Sciatic nerve (tissue), 2 donors: ENCODE measurements around the gene MSLN. TPM values are rescaled to one million over a fixed set of nuclear protein-coding genes. Genes with fewer than 3 reads are reported as not detected.
A peak's percentile ranks its signal among the peaks of the same experiment; 100 is the strongest.
"Not testable (repeated sequence)": the region's sequence is repeated elsewhere in the genome, so short reads cannot be mapped to it uniquely, and the experiment has no call there.

Experiments used
- ATAC-seq: fragments of 200-7000 bp; cut with Tn5 transposase; one replicate; pipeline ENCODE4 v1.9.1; 2020; ENCODE audit warnings: mild to moderate bottlenecking, moderate library complexity
- DNase-seq: peaks from one replicate; pipeline ENCODE4 v3.0.0-alpha.2; 2020; ENCODE audit warnings: low spot score
- intact Hi-C: fragments of 100-400 bp; cut with DNase I; formaldehyde crosslinking; loops from one replicate; pipeline ENCODE4 v1.14.2; 2022
- total RNA-seq: library from RNA; stranded (reverse); fragmentation: NEBNext Ultra II Directional; extraction: Animal tissue kit (Norgen Biotek cat#: 25700); gene quantifications from one replicate; pipeline ENCODE4 v1.2.1, GENCODE V29; 2021
- donor health status: DM: no; HTN: no; CAD: no.
- donor health status: DM: no; HTN: no; CAD: no.

Gene MSLN
- total RNA-seq, 1 donor from 2014 or later = 2.9 TPM

DNA sequence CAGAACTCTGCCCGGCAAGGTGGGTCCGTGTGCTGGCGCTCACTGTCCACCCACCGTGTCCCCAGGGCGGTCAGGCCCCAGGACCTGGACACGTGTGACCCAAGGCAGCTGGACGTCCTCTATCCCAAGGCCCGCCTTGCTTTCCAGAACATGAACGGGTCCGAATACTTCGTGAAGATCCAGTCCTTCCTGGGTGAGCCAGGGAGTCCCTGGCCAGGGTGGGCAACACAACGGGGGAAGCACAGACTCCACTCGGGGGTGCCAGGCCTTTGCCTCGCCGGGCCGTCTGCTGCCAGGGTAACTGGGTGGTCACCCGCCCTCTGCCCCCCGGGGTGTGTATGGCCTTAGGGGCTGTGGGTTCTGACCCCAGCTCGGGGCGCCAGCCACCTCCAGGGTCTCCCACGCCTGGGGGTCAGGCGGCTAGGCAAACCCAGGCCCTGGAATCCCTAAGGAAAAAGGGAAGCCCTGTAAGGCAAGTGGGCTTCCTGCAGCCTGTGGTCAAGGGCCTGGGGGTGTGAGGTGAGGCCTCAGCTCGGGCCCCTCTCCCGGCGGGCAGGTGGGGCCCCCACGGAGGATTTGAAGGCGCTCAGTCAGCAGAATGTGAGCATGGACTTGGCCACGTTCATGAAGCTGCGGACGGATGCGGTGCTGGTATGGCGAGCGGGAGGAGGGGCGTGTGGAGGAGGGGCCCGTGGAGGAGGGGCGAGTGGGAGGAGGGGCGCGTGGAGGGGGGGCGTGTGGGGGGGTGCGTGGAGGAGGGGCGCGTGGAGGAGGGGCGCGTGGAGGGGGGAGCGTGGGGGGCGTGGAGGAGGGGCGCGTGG, 6.5 kb downstream of the MSLN start:
- DNase-seq = no peak
- intact Hi-C loops = no loop called here
- ATAC-seq = no peak

DNA sequence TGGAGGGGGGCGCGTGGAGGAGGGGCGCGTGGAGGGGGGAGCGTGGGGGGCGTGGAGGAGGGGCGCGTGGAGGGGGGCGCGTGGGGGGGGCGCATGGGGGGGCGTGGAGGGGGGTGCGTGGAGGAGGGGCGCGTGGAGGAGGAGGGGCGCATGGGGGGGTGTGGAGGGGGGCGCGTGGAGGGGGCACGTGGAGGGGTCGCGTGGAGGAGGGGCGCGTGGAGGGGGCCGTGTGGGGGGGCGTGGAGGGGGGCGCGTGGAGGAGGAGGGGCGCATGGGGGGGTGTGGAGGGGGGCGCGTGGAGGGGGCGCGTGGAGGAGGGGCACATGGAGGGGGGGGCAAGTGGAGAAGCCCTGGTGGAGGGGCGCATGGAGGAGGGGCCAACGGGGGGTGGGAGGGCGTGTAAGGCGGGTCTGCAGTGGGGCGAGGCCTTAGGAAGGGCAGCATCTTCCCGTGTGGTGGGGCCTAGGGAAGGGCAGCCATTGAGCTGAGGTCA, 7.3 kb downstream of the MSLN start:
- intact Hi-C loops = no loop called here
- ATAC-seq (no peak), DNase-seq (no peak)

DNA sequence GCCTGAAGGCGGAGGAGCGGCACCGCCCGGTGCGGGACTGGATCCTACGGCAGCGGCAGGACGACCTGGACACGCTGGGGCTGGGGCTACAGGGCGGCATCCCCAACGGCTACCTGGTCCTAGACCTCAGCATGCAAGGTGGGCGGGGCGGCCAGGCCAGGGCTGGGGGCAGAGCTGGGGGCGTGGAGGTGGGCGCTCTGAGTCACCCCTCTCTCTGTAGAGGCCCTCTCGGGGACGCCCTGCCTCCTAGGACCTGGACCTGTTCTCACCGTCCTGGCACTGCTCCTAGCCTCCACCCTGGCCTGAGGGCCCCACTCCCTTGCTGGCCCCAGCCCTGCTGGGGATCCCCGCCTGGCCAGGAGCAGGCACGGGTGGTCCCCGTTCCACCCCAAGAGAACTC, 7.9 kb downstream of the MSLN start:
- DNase-seq (no peak), ATAC-seq (no peak)
- intact Hi-C loops = no loop called here

DNA sequence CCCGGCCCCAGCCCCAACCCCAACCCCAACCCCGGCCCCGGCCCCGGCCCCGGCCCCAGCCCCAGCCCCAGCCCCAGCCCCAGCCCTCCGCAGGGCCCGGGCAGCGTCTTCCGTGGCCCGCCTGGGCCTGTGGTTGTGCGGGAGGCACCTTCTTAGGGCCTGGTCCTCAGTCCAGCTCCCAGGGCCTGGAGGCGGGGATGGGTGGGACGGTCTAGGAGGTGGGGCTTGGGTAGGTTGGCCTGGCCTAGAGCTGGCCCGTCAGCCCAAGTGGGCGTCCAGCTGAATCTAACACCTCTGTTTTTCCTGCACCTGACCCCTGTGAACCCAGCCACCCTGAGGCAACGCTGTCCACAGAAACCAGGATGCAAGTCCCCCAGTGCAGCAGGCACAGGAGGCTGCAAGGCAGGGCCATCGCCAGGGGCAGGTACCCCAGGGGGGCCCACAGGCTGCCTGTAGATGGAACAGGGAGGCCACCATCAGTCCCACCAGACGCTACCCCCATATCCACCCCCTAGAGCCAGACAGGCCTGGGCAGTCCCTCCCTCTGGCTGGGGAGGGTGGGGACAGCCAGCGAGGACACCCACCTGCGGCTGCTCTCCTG, 8.8 kb downstream of the MSLN start:
- intact Hi-C loops = no loop called here
- DNase-seq (no peak), ATAC-seq (no peak)

DNA sequence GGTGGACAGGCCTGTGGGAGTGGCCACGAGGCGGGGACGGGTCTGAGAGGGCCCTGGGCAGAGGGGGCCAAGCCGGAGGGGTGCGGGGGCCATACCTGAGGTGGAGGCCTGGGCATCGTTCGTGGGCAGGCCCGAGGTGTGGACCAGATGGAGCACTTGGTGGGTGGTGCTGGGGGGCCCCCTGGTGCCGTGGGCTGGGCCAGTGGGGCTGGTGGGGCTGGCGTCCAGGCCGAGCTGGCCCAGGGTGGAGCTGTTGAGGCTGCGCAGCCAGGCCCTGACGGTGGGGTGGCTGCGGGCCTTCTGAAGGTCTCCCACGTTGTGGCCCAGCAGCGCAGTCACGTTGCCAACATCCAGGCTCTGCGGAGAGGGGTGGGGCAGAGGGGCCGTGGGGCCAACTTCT, 9.4 kb downstream of the MSLN start:
- intact Hi-C loops = no loop called here
- no peak for DNase-seq
- peak; percentile 15 for ATAC-seq

DNA sequence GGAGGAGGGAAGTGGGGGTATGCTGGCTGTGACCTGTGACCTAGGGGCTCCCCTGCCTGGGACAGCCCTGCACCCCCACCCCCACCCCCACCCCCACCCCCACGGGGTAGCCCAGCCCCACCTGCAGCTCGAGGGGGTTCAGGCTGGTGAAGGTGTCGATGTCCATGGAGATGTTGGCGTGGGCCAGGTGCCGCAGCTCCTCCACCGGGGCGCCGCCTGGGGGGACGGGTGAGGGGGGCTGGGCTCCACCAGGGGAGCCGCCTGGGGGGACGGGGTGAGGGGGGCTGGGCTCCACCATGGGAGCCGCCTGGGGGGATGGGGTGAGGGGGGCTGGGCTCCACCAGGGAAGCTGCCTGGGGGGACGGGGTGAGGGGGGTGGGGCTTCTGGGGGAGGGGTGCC, 9.9 kb downstream of the MSLN start:
- intact Hi-C loops = no loop called here
- ATAC-seq (no peak), DNase-seq (no peak)

DNA sequence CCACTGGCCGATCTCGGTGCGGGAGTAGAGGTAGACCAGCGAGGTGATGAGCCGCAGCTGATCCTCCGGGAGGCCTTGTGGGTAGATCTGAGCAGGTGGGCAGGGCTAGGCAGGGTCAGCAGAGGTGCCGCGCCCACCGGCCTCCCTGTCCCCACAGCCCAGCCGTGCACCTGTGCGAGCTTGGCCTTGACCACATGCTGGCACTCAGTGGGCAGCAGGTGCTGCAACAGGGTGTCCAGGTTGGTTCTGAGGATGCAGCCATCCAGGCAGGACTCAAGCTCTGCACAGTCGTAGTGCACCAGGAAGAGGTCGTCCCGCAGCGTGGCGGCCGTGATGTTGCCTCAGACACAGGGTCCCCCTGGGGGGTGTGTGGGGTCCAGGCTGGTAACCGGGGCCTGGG, 12.4 kb downstream of the MSLN start:
- DNase-seq = no peak
- intact Hi-C loops = no loop called here
- no peak for ATAC-seq

DNA sequence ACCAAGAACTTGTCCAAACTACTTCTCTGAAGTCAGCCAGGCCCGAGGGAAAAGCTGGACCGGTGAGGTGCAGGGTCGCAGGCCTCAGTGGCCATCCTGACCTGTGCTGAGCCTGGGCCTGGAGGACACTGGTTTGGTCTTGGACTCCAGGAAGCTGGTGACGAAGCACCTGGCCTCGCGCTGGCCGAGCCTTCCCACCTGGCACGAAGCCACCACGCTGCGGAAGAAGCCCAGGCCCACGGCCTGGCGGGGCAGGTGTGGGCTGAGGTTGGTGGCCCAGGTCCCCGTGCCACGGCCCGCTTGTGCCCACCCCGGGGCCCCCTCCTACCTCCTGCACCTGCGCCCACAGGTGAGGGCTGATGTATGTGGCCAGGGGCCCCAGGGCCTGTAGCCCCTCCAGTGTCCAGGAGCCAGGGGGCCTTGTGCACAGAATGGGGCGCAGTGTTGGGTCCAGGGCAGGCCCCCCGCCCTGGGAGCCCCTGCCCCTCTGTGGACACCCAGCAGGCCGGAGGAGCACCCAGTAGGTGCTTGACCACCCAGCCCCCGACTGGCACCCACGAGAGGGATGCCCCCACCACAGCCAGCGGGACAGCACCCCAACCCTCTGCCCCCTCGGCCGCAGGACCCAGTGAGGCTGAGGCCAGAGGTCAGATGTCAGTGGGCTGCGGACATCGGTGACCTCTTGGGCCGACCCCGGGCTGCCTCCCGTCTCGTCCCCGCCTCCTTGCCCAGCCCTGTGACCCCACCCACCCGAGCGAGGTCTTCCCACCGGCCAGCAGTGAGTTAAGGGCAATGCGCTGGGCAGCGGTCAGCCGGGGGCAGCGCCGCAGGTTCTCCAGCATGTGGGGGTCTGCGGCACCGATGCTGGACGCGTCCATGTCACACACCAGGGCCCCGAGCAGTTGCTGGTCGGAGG, 13.8 kb downstream of the MSLN start:
- DNase-seq = no peak
- no peak for ATAC-seq
- intact Hi-C loops = no loop called here

DNA sequence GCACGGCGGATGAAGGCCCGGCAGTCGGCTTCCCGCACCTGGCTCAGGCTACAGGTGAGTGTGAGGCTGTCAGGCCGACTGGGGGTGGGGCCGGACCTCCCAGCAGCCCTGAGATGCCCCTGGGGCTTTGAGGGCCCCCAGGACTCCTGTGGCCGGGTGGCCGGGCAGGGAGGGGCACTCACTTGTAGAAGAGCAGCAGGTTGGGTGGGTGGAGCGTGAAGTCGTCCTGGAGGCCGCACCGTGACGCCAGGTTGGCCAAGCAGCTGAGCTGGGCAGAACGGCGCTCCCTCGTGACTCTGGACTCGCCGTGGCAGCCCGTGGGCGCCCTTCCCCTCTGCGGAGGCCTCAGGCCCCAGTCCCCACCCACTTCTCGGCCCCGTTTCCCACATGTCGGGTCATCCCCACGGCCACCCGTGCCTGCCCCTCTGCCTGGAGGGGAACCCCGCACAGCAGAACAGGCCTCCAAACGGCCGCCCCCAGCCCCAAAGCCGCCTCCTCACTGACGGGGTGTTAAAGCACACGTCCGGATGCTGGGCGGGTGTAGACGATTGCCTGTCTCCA, 14.8 kb downstream of the MSLN start:
- ATAC-seq = no peak
- intact Hi-C loops = no loop called here

DNA sequence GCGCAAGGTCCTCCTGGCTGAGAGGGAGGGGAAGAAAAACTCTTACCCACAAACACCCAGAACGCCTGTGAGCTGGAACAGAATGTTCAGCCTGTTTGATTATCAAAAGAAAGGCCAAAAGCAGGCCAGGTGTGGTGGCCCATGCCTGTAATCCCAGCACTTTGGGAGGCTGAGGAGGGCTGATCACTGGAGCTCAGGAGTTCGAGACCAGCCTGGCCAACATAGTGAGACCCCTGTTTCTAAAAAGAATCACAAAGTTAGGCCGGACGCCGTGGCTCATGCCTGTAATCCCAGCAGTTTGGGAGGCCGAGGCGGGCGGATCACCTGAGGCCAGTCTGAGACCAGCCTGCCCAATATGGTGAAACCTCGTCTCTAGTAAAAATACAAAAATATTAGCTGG, 15.8 kb downstream of the MSLN start:
- ATAC-seq, intact Hi-C loops, DNase-seq: not testable (repeated sequence)

More for the DNA sequence above, 14.8 kb downstream of the MSLN start:
- no peak for DNase-seq

DNA sequence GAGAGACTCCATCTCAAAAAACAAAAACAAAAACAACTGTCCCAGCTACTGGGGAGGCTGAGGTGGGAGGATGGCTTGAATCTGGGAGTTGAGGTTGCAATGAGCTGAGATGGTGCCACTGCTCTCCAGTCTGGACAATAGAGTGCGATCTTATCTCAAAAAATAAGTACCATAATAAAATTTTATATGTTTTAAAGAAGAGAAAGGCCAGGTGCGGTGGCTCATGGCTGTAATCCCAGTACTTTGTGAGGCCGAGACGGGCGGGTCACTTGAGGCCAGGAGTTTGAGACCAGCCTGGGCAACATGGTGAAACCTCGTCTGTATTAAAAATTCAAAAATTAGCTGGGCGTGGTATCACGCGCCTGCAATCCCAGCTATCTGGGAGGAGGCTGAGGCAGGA, 16.3 kb downstream of the MSLN start:
- ATAC-seq (no peak), DNase-seq (no peak)
- intact Hi-C loops = no loop called here

DNA sequence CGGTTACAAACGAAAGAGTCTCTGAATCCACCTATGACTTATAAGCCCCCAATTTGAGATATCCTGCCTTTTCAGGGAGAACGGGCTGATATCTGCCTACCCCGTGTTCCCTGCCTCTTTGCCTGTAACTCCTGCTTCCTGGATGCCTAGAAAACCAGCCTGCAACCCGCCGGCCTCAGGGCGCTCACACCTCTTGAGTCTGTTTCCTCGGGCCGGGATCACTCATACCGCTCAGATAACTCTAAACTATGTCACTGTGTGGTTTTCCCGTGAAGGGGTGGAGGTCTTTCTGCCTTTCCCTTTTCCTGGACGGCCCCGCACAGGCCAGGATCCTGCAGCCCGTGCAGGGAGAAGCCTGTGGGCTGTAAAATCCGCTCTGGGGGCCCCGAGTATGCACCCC, 17.3 kb downstream of the MSLN start:
- DNase-seq = no peak
- ATAC-seq = no peak
- intact Hi-C loops = no loop called here

DNA sequence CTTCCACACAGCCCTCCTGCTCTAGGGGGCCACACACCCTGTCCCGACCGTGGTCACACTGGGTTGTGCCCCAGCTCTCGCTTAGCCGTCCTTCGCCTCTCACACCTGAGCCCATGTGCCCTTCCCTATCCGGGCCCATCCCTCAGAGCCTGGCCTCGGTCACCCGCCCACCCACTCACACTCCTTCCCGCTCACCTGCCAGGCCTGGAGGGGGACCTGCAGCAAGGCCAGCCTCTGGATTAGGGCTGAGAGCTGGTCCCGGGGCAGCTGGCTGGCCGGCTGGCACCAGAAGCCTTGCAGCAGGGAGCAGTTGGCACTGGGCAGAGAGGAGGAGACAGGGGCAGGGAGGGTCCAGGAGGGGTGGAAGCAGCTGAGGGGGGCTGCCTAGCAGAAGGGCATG, 17.9 kb downstream of the MSLN start:
- intact Hi-C loops = no loop called here
- DNase-seq (no peak), ATAC-seq (no peak)

DNA sequence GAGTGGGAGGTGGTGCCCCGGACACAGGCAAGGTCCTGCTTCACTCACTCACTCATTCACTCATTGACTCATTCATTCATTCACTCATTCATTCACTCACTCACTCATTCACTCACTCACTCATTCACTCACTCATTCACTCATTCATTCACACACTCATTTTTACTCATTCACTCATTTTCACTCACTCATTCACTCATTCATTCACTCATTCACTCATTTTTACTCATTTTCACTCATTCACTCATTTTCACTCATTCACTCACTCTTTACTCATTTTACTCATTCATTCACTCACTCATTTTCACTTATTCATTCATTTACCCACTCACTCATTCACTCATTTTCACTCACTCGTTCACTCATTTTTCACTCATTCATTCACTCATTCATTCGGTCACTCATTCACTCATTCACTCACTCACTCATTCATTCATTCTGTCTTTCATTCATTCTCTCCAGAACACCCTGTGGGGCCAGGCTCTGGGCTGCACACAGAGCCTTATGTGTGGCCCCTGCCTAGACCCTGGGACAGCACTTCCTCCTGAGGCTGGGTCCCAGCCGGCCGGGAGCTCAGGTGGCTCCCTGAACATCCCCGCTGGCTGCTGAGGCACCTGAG, 18.5 kb downstream of the MSLN start:
- DNase-seq (no peak), ATAC-seq (no peak)
- intact Hi-C loops = no loop called here

DNA sequence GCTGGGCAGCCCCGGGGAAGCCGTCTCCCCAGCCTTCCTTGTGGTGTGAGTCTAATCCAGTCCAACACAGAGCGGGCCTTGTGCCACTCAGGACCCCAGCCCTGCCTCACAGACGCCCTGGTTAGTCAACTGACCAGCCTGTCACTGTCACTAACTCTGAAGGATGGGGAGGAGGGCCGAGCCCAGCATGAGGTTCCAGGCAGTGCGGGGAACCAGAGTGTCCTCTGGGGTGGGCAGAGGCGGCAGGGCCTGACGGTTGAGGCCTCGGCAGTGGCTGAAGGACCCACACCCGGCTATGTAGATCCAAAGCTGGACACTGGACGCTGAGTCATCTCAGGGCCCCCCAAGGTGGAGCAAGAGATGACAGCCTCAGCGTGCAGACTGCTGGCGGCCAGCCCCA, 19.0 kb downstream of the MSLN start:
- intact Hi-C loops = no loop called here
- DNase-seq (no peak), ATAC-seq (no peak)

DNA sequence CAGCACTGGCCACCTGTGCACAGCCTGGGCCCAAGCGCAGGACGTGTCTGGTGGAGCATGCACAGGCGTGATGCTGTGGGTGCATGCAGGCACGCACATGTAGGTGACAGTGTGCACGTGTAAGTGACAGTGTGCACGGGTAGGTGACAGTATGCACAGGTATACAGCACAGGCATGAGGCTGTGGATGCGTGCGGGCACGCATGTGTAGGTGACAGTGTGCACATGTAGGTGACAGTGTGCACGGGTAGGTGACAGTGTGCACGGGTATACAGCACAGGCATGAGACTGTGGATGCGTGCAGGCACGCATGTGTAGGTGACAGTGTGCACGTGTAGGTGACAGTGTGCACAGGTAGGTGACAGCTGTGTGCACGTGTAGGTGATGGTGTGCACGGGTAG, 19.8 kb downstream of the MSLN start:
- intact Hi-C loops = no loop called here
- DNase-seq = no peak
- ATAC-seq = no peak

DNA sequence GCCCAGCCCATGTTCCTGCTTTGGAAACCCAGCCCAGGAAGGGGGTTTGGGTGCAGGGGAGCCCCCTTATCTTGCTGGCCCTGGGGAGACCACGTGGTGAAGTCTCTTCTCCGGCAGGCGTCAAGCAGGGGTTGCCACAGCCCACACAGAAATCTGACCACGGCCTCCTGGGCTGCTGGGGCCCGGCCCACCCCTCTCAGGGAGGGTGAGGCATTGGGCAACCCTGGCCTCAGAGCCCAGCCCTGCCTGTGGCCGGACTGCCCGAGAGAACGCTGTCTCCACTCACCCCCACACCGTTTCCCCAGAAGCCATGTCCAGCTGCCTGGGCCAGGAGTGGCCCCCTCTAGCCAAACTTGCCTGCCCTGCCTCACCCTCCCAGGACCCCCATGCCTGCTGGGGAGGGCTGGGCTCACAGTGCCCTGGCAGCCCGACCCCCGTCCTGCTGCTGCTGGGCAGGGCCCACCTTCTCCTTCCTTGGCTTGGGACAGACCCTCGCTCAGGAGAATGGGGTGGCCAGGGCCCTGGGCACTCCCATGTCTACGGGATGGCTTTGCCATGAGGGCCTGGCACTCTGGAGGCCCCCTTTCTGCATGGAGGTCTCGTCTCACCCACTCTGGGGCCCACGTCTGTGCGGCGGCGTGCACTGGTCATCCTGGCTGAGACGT, 20.9 kb downstream of the MSLN start:
- intact Hi-C loops = no loop called here
- no peak for ATAC-seq
- no peak for DNase-seq

DNA sequence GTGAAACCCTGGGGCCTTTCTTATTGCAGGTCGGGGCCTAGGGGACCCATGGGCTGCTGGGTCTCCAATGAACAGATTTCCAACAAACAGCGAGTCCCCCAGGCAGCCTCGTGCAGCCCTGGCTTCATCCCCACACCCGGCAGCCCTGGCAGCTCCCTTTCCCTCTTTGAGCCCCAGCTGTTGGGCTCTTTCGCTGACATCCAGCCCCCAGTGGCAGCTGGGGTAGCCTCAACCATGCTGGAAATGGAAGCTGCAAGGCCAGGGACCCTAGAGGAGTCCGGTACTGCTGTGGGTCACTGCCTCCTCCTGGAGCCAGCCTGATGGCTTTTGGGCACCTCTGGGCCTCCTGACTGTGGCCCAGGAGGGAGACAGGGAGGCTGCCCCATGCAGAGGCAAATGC, 21.7 kb downstream of the MSLN start:
- ATAC-seq (no peak), DNase-seq (no peak)
- intact Hi-C loops = no loop called here
